HFF-Myc (cell line): ENCODE data around the gene PLEKHB1.

Source experiments
- DNase-seq: peaks from one replicate; pipeline ENCODE4 v3.0.0-alpha.2; 2011; ENCODE audit warnings: low read depth; ENCODE audit errors: extremely low read depth
- H3K4me3 ChIP-seq: replicated peaks from 2 replicates; pipeline ENCODE4 v1.5.1; 2011; ENCODE audit warnings: low read depth, mild to moderate bottlenecking, control low read depth, low read length
- TF ChIP-seq, protein P1 (sequence below): IDR thresholded peaks from 2 replicates; pipeline ENCODE4 v1.5.1; 2012; ENCODE audit warnings: mild to moderate bottlenecking, low read depth, low read length, control low read depth; ENCODE audit errors: missing control alignments

The PLEKHB1 gene

DNA sequence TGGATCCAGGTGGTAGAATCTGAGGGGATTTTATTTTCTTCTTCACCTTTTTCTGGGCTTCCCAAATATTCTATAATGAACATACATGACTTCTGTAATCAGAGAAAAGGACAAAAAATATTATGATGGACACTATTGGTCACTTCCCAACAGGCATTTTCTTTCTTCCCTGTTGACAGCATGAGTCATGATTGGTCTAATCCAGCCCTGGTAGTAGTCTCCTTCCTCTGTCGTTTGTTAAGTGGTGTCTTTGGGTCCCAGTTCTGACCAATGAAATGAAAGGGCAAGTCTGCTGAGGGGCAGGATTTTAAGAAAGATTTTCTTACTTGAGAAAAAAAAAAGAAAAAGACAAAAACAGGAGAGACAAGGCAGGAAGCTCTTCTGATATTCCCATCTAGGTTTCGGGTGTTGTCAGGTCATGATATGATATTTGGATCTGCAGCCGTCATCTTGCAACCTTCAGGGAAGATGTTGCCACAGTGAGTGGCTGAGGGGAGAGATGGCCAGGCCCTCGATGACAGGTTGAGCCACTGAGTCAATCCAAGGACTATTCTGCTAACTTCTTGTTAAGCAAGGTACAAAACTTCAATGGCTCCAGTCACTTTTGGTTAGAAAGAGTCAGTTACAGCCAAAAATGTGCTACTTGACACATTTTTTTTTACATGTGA lies 23.3 kb upstream of the PLEKHB1 start:
- no peak overlapping the region for H3K4me3 ChIP-seq
- no peak for DNase-seq
- TF ChIP-seq, protein P1, sequence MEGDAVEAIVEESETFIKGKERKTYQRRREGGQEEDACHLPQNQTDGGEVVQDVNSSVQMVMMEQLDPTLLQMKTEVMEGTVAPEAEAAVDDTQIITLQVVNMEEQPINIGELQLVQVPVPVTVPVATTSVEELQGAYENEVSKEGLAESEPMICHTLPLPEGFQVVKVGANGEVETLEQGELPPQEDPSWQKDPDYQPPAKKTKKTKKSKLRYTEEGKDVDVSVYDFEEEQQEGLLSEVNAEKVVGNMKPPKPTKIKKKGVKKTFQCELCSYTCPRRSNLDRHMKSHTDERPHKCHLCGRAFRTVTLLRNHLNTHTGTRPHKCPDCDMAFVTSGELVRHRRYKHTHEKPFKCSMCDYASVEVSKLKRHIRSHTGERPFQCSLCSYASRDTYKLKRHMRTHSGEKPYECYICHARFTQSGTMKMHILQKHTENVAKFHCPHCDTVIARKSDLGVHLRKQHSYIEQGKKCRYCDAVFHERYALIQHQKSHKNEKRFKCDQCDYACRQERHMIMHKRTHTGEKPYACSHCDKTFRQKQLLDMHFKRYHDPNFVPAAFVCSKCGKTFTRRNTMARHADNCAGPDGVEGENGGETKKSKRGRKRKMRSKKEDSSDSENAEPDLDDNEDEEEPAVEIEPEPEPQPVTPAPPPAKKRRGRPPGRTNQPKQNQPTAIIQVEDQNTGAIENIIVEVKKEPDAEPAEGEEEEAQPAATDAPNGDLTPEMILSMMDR, result no peak

DNA sequence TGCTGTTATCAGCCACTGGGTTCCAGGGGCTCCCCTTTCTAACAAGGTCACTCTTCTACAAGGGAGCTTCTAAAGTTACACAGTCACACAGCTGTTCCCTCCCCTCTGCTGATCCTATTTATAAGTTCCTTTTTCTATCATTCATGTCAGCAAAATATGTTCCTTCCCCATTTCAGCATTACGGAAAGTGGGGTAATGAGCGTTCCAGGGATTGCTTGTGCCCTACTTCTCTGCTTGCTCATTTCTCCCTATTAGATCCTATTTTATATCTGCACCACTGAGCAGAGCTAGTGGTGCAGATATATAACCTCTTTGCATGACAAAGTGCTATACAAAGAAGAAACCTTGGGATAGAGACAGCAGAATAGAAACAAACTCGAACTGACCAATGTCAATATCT lies 22.7 kb upstream of the PLEKHB1 start:
- no peak overlapping the region for H3K4me3 ChIP-seq
- no peak for DNase-seq
- TF ChIP-seq, protein P1, result no peak

DNA sequence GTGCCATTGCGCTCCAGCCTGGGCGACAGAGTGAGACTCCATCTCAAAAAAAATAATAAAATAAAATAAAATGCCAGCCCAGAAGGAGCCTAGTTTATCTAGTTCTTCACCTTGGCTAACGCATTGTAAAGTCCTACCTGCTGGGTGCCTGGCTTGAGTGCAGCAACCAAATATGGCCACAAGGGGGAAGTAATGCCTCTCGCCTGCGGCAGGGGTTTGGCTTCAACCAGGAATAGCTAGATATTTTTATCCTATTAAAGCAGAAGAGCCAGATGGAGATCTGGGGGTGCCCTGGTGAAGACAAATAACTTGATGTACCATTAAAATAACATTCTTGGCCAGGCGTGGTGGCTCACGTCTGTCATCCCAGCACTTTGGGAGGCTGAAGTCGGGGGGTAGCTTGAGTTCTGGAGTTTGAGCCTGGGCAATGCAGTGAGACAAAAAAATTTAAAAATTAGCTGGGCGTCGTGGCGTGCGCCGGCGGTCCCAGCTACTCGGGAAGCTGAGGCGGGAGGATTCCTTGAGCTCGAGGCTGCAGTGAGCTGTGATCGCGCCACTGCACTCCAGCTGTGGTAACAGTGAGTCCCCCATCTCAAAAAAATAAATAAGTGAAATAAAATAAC lies 20.6 kb upstream of the PLEKHB1 start:
- DNase-seq, result peak; percentile 24
- TF ChIP-seq, protein P1, result peak; percentile 90
- H3K4me3 ChIP-seq, result no peak overlapping the region

DNA sequence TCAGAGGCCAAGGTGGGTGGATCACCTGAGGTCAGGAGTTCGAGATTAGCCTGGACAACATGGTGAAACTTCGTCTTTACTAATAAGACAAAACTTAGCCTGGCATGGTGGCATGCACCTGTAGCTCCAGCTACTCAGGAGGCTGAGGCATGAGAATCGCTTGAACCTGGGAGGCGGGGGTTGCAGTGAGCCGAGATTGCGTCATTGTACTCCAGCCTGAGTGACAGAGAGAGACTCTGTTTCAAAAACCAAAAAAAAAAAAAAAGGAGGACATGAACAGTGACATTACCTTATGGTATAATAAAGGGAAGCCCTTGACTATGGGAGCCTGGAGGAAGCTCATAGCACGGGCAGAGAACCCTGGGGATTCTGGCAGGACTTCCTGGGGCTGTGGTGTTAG lies 16.5 kb upstream of the PLEKHB1 start:
- no peak for DNase-seq
- TF ChIP-seq, protein P1, result no peak
- H3K4me3 ChIP-seq, result no peak overlapping the region

DNA sequence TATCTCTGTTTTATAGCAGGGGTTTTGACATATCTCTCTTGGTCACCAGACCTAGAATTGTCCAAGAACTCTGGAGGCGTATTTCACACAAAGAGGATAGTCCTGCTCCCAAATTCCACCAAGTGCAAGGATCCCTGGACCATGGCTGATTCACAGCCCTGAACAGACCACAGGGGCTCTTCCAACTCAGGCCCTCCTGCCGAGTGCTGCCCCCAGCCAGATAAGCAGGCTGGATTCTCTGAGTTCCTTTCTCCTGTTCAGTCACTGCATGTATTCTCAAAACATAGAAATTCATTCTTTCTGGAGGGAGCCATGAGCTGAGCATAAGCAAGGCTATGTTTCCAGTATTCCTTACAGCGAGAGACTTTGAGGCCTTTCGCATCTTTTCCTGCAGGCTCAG lies 13.4 kb upstream of the PLEKHB1 start:
- TF ChIP-seq, protein P1, result no peak
- DNase-seq, result no peak
- H3K4me3 ChIP-seq, result no peak overlapping the region

DNA sequence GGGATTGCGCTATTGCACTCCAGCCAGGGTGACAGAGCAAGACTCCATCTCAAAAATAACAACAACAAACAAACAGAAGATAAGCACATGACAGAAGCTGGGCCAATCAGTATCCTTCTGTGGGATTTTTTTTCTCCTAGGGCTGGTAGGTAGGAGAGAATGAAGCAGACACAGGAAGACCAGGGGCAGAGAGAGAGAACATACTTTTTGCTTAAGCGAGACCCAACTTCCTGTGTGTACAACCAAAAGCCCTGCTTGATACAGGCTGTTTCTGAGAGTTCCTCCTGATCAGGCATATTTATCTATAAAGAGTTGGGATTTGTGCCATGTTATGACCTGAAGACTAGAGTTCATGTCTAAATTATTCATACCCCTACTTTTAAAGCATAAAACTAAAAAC lies 12.4 kb upstream of the PLEKHB1 start:
- no peak overlapping the region for H3K4me3 ChIP-seq
- TF ChIP-seq, protein P1, result no peak
- DNase-seq, result no peak
